OCI-LY7 (cell line): Measurements from ENCODE around the gene AP1S3. TPM values are rescaled to one million over a fixed set of nuclear protein-coding genes. Genes with fewer than 3 reads are reported as not detected.

Experiments
- BruUV-seq: library from RNA; stranded (reverse); fragments of 400-500 nt; replicated peaks from 2 replicates; lab custom pipeline; 2021; lab: Mats Ljungman, UMichigan
- CTCF ChIA-PET: fragments of 300-600 bp; sonication (Branson Sonifier 250); formaldehyde crosslinking; loops from one replicate; lab custom pipeline; 2022; ENCODE audit warnings: antibody characterized with exemption; ENCODE audit not compliant: unreplicated experiment; lab: Charles Lee
- POLR2A ChIA-PET: fragments of 300-600 bp; sonication (Branson Sonifier 250); formaldehyde crosslinking; loops from one replicate; lab custom pipeline; 2022; ENCODE audit warnings: antibody characterized with exemption; lab: Charles Lee
- DNase-seq: peaks from one replicate; pipeline ENCODE4 v3.0.0-alpha.2; 2015; ENCODE audit warnings: low spot score
- H2AFZ ChIP-seq: fragments of 200-600 bp; sonication (generic), shearing (Covaris generic); 2 replicates; pipeline ENCODE4 v1.6.1; 2014; ENCODE audit warnings: mild to moderate bottlenecking, antibody characterized with exemption, low read length, moderate library complexity
- H3K27ac ChIP-seq: fragments of 200-600 bp; sonication (generic); 2 replicates; pipeline ENCODE4 v1.5.1; 2014; ENCODE audit warnings: mixed run types, low read depth, mild to moderate bottlenecking, moderate library complexity, low read length, inconsistent platforms; ENCODE audit not compliant: poor library complexity, severe bottlenecking
- H3K36me3 ChIP-seq: fragments of 200-600 bp; sonication (generic); 2 replicates; pipeline ENCODE4 v1.6.1; 2014; ENCODE audit warnings: mild to moderate bottlenecking, antibody characterized with exemption, low read length, moderate library complexity, mixed read lengths; ENCODE audit not compliant: insufficient read depth
- H3K4me1 ChIP-seq: fragments of 200-600 bp; sonication (generic); 2 replicates; pipeline ENCODE4 v1.5.1; 2014; ENCODE audit warnings: mild to moderate bottlenecking, low read length; ENCODE audit not compliant: insufficient read depth, poor library complexity, severe bottlenecking
- H3K4me2 ChIP-seq: fragments of 200-600 bp; sonication (generic); 2 replicates; pipeline ENCODE4 v1.6.1; 2014; ENCODE audit warnings: mild to moderate bottlenecking, low read length
- H3K4me3 ChIP-seq: fragments of 200-600 bp; sonication (generic); 2 replicates; pipeline ENCODE4 v1.5.1; 2014; ENCODE audit warnings: mild to moderate bottlenecking, low read depth, low read length; ENCODE audit not compliant: poor library complexity, severe bottlenecking
- H3K79me2 ChIP-seq: fragments of 200-600 bp; sonication (generic); 2 replicates; pipeline ENCODE4 v1.6.1; 2016; ENCODE audit warnings: low read depth, mild to moderate bottlenecking, low read length, moderate library complexity, mixed read lengths; ENCODE audit not compliant: insufficient read depth
- H3K9me2 ChIP-seq: fragments of 200-600 bp; sonication (generic); 2 replicates; pipeline ENCODE4 v1.6.1; 2016; ENCODE audit warnings: mild to moderate bottlenecking, low read length, mixed read lengths; ENCODE audit not compliant: insufficient read depth
- H3K9me3 ChIP-seq: fragments of 200-600 bp; sonication (generic); 2 replicates; pipeline ENCODE4 v1.6.1; 2014; ENCODE audit warnings: mild to moderate bottlenecking, mixed run types, low read length, mixed read lengths
- H4K20me1 ChIP-seq: fragments of 200-600 bp; sonication (generic); 2 replicates; pipeline ENCODE4 v1.6.1; 2014; ENCODE audit warnings: mild to moderate bottlenecking, antibody characterized with exemption, low read length, moderate library complexity, mixed read lengths; ENCODE audit not compliant: insufficient read depth
- CTCF ChIP-seq: fragments of 200-600 bp; sonication (generic); conservative IDR thresholded peaks from 2 replicates; pipeline ENCODE4 v1.5.1; 2014; ENCODE audit warnings: mild to moderate bottlenecking, antibody characterized with exemption, low read length, moderate library complexity, mixed read lengths
- EZH2phosphoT487 ChIP-seq: fragments of 200-600 bp; sonication (generic); IDR thresholded peaks from 2 replicates; pipeline ENCODE4 v1.6.1; 2018; ENCODE audit warnings: low read depth, borderline replicate concordance, mild to moderate bottlenecking, mixed run types, antibody characterized with exemption, low read length, moderate library complexity, mixed read lengths
- intact Hi-C: fragments of 100-400 bp; cut with micrococcal nuclease; formaldehyde crosslinking; loops from one replicate; pipeline ENCODE4 v1.10.0; 2022; ENCODE audit not compliant: unreplicated experiment
- total RNA-seq, 2 experiments: library from RNA; depleted of rRNA in 1 of 2; stranded (reverse); fragments of >200 nt in 1 of 2; shearing (Covaris generic) in 1 of 2; gene quantifications; 2 replicates each; pipeline ENCODE4 v1.2.3, GENCODE V29; 2014 to 2022

Gene AP1S3
- total RNA-seq, 2 experiments from 2014 or later: 11.2 to 32.1 TPM

GRCh38 chr2:223747392-223748042, 89.9 kb downstream of the AP1S3 start:
- intact Hi-C loops: no loop called here
- Histone ChIP-seq H3K79me2 (no peaks in the 10 kb centered on the region), H3K36me3 (no peaks in the 10 kb centered on the region), H3K4me3 (no peak overlapping the region), H4K20me1 (no peaks in the 10 kb centered on the region), H3K27ac (no peak overlapping the region), H3K9me3 (no peaks in the 10 kb centered on the region), H2AFZ (no peak overlapping the region), H3K9me2 (no peaks in the 10 kb centered on the region), H3K4me1 (no peaks in the 10 kb centered on the region), H3K4me2 (no peak overlapping the region)
- DNase-seq: no peak
- TF ChIP-seq CTCF (no peak), EZH2phosphoT487 (no peak)
- BruUV-seq: no TSS peak
- CTCF ChIA-PET: no interaction called here
- POLR2A ChIA-PET: no interaction called here

GRCh38 chr2:223746611-223747010, 90.8 kb downstream of the AP1S3 start:
- Histone ChIP-seq H3K4me1 (no peaks in the 10 kb centered on the region), H3K4me2 (no peak overlapping the region), H3K9me2 (no peaks in the 10 kb centered on the region), H3K4me3 (no peak overlapping the region), H4K20me1 (no peaks in the 10 kb centered on the region), H2AFZ (no peak overlapping the region), H3K27ac (no peak overlapping the region), H3K9me3 (no peaks in the 10 kb centered on the region), H3K36me3 (no peaks in the 10 kb centered on the region), H3K79me2 (no peaks in the 10 kb centered on the region)
- CTCF ChIA-PET: no interaction called here
- TF ChIP-seq EZH2phosphoT487: no peak
- TF ChIP-seq CTCF: no peak
- no peak for DNase-seq
- intact Hi-C loops: no loop called here
- BruUV-seq: no TSS peak
- POLR2A ChIA-PET: interaction anchor here (0.6 to 0.7 kb wide), 2 partner anchors 131 to 935 kb away, joined by 3 to 9 read pairs; no protein-coding TSS in a partner anchor

- Histone ChIP-seq H4K20me1 (no peaks in the 10 kb centered on the region), H3K79me2 (no peaks in the 10 kb centered on the region), H3K4me1 (no peaks in the 10 kb centered on the region), H3K36me3 (no peaks in the 10 kb centered on the region), H3K4me2 (no peak overlapping the region), H3K27ac (no peak overlapping the region), H3K9me2 (no peaks in the 10 kb centered on the region), H3K4me3 (no peak overlapping the region), H3K9me3 (no peaks in the 10 kb centered on the region), H2AFZ (no peak overlapping the region)
- DNase-seq: no peak
- TF ChIP-seq CTCF (no peak), EZH2phosphoT487 (no peak)
- ChIA-PET POLR2A (interaction anchor here (1.0 kb wide), 1 partner anchor 9 kb away, joined by 4 read pairs; no protein-coding TSS in a partner anchor), CTCF (no interaction called here)
- no TSS peak for BruUV-seq
- intact Hi-C loops: no loop called here
Measured at GRCh38 chr2:223744580-223744979, 92.8 kb downstream of the AP1S3 start.
